ENCODE results near the gene TRMT2B.

DNA sequence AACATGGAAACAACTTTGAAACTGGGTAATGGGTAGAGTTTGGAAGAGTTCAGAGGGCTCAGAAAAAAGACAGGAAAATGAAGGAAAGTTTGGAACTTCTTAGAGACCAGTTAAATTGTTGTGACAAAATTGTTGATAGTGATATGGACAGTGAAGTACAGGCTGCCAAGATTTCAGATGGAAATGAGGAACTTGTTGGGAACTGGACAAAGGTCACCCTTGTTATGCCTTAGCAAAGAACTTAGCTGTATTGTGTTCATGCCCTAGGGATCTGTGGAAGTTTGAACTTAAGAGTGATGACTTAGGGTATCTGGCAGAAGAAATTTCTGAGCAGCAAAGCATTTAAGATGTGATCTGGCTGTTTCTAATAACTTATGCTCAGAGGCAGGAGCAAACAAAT, 87.5 kb downstream of the TRMT2B start:
- TF ChIP-seq, protein P1, sequence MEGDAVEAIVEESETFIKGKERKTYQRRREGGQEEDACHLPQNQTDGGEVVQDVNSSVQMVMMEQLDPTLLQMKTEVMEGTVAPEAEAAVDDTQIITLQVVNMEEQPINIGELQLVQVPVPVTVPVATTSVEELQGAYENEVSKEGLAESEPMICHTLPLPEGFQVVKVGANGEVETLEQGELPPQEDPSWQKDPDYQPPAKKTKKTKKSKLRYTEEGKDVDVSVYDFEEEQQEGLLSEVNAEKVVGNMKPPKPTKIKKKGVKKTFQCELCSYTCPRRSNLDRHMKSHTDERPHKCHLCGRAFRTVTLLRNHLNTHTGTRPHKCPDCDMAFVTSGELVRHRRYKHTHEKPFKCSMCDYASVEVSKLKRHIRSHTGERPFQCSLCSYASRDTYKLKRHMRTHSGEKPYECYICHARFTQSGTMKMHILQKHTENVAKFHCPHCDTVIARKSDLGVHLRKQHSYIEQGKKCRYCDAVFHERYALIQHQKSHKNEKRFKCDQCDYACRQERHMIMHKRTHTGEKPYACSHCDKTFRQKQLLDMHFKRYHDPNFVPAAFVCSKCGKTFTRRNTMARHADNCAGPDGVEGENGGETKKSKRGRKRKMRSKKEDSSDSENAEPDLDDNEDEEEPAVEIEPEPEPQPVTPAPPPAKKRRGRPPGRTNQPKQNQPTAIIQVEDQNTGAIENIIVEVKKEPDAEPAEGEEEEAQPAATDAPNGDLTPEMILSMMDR (IDR thresholded peaks at IDR 0.05), result no peak
- TF ChIP-seq POLR2A (IDR thresholded peaks at IDR 0.05), result no peak
- TF ChIP-seq POLR2AphosphoS5 (IDR thresholded peaks at IDR 0.05; ENCODE audit: insufficient read depth in 1 of 2, low read depth in 1 of 2), result no peak

Data from vagina (tissue), 2 donors.